Coronary artery (tissue), 2 donors: ENCODE data around the gene BMPR2.

Source experiments
- DNase-seq: peaks from one replicate; pipeline ENCODE4 v3.0.0-alpha.2; 2017; ENCODE audit warnings: low spot score
- H3K27ac ChIP-seq, 2 donors: fragments of 200-600 bp; sonication (generic); one replicate each; pipeline ENCODE4 v1.5.1; 2016 to 2019
- H3K4me3 ChIP-seq: fragments of 200-600 bp; sonication (generic); 2 replicates; pipeline ENCODE4 v1.5.1; 2016; ENCODE audit warnings: mild to moderate bottlenecking, moderate library complexity
- CTCF ChIP-seq: fragments of 200-600 bp; sonication (generic); IDR thresholded peaks from one replicate; pipeline ENCODE4 v1.5.1; 2019; ENCODE audit warnings: antibody characterized with exemption

Gene BMPR2

DNA sequence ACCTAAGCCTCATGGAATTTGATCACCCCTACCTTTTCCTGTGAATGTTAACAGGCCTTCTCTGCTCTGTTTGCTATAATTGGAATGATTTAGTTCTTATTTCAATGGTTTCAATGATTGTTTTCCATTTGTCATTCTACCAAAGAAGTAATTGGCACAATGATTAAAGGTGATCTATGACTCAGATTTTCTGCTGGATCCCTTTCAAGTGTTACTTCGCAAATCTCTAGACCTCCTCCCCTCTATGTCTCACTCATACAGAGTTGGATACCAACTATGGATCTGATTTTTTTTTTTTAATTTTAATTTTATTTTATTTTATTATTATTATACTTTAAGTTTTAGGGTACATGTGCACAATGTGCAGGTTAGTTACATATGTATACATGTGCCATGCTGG lies 229.0 kb downstream of the BMPR2 start:
- H3K4me3 ChIP-seq = no peak overlapping the region
- no peak for TF ChIP-seq CTCF
- DNase-seq = no peak

GRCh38 chr2:202608142-202608852 lies 232.2 kb downstream of the BMPR2 start:
- no peak for TF ChIP-seq CTCF
- Histone ChIP-seq H3K27ac (peak overlapping the region in 1 of 2 donors; percentile 38), H3K4me3 (no peak overlapping the region)
- DNase-seq = no peak

More for the DNA sequence above, 229.0 kb downstream of the BMPR2 start:
- H3K27ac ChIP-seq = no peak overlapping the region

- Histone ChIP-seq H3K4me3 (no peak overlapping the region), H3K27ac (peak overlapping the region in 1 of 2 donors; percentile 56)
- TF ChIP-seq CTCF = no peak
- no peak for DNase-seq
These were observed 233.4 kb downstream of the BMPR2 start for GRCh38 chr2:202609381-202610145.

DNA sequence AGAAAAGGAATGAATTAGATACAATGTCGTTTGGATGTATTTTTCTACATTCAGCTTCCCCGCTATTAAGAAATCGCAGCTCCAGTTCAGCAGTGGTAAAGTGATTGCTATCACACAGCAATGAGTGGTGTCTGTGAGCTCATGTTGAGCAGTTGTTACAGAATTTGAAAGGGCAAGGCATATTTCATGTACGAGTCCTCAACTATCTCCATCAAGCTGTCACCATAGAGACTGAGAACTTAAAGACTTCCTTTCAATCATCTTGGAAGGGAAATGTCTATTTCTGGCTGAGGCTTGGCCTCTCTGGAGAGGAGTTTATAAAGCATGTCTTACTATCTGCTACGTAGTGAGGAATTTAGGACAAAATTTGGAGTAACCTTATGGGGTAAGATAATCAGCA lies 234.3 kb downstream of the BMPR2 start:
- DNase-seq = no peak
- peak overlapping the region in 1 of 2 donors; percentile 56 for H3K27ac ChIP-seq
- no peak for TF ChIP-seq CTCF

DNA sequence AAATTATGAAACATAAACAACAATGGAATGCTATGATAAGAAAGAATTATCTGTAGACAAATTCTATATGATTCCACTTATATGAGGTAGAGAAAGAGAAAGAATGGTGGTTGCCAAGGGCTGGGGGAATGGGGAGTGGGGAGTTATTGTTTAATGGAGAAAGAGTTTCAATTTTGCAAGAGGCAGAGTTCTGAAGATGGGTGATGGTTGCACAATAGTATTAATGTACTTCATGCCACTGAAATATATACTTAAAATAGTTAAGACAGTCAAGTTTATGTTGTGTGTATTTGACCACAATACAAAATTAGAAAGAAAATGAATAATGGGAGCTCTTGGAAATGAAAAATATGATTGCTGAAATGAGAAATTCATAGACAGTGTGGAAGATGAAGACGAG lies 236.0 kb downstream of the BMPR2 start:
- no peak for TF ChIP-seq CTCF
- DNase-seq = no peak
- no peak overlapping the region for H3K4me3 ChIP-seq

More for the DNA sequence above, 234.3 kb downstream of the BMPR2 start:
- no peak overlapping the region for H3K4me3 ChIP-seq

GRCh38 chr2:202613479-202613878 lies 237.4 kb downstream of the BMPR2 start:
- no peak for DNase-seq
- no peak overlapping the region for H3K4me3 ChIP-seq
- TF ChIP-seq CTCF = no peak
- H3K27ac ChIP-seq = no peak overlapping the region

More for the DNA sequence above, 236.0 kb downstream of the BMPR2 start:
- no peak overlapping the region for H3K27ac ChIP-seq
